ENCODE measurements around the gene C1QA. TPM values are rescaled to one million over a fixed set of nuclear protein-coding genes. Genes with fewer than 3 reads are reported as not detected.

The C1QA gene
- total and polyA plus RNA-seq, 2 of the 13 experiments (the other 11 are each of a cell fraction or from before 2014, with no cell fraction given): not detected

DNA sequence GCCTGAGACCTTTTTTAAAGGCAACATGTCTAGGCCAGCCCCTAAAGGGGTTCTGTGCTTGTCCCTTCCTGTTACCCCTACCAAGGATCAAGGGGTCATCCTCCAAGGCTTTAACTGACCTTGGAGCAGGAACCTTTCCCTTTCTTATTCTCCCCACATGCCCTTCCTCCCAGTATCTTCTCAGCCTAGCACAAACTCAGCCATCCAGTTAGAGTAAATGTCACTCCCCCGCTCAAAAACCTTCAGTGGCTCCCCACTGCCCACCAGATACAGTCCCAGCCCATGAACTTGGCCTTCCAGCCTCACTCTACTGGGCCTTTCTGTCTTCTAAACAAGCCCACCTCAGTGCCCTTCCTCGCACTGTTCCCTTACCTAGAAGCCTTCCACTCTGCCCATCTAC is 25.5 kb downstream of the C1QA start (continued):
- TF ChIP-seq NFATC3 (CRISPR knock-in tag; IDR thresholded peaks at IDR 0.05) (no peak), CHD4 (IDR thresholded peaks at IDR 0.05; ENCODE audit: borderline replicate concordance, low read length) (no peak), NFRKB (IDR thresholded peaks at IDR 0.05) (no peak), ATF7-NPFF (CRISPR knock-in tag; IDR thresholded peaks at IDR 0.05; ENCODE audit: low read depth) (no peak)

DNA sequence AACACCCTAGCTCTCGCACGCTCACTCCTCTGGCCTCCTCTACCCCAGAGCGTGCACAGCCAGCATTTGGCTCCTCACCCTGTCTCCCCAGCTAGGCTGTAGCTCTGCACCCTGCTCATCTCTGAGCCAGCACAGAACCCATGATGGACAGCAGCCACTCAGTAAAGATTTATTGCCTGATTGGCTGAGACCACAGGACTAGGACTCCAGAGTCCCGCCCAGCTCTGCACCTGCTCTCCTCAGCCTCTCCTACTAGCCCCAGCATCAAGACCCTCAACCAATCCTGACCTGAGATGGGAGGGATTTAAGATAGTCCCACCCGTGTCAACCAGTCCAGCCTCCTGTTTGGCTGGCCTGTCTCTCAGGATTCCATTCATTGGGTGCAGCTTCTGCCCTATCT is 25.9 kb downstream of the C1QA start:
- H3K4me2 ChIP-seq (ENCODE audit: low read depth, low read length): no peak overlapping the region
- POLR2A ChIA-PET: no interaction called here
- no peaks in the 10 kb centered on the region for H3K9me3 ChIP-seq (ENCODE audit: low read length)
- H3K79me2 ChIP-seq (ENCODE audit: insufficient read depth, low read length): no peaks in the 10 kb centered on the region
- no peaks in the 10 kb centered on the region; a peak in 3 of 5 replicates for H3K27me3 ChIP-seq (ENCODE audit: control insufficient read depth in 1 of 2, insufficient read depth in 2 of 2, low read length in 2 of 2)
- 65% methylated on average over 4 of the region's 5 CpGs for whole genome bisulfite sequencing (ENCODE audit: low lambda C conversion rate)
- BruUV-seq (replicated peaks): no TSS peak
- no peak overlapping the region for H3K9ac ChIP-seq (ENCODE audit: insufficient read depth, low read depth, low read length)
- H2AFZ ChIP-seq (ENCODE audit: low read length): no peak overlapping the region
- H4K20me1 ChIP-seq (ENCODE audit: insufficient read depth, low read length): no peaks in the 10 kb centered on the region
- DNase-seq (ENCODE audit: low spot score) (no peak), FAIRE-seq (no peak), ATAC-seq (peak; percentile 75)
- intact Hi-C loops (cut with micrococcal nuclease; ENCODE audit: unreplicated experiment): no loop called here
- no peak overlapping the region for H3K27ac ChIP-seq (ENCODE audit: extremely low read length, insufficient read depth, low read length)
- no peaks in the 10 kb centered on the region for H3K4me1 ChIP-seq (ENCODE audit: insufficient read depth, low read length)
- CTCF ChIA-PET (ENCODE audit: low intra/inter-chr PET ratio, low total read pairs): no interaction called here
- in situ Hi-C loops (cut with HindIII; ENCODE audit: extremely low pct_ligation_motif_present, low pct_unique_long_range_greater_than_20kb): no loop called here
- no peak for TF ChIP-seq ZBTB8A (CRISPR knock-in tag; IDR thresholded peaks at IDR 0.05; ENCODE audit: borderline replicate concordance, low read depth)
- peak; percentile 67 for TF ChIP-seq NFYC (CRISPR knock-in tag; IDR thresholded peaks at IDR 0.05)
- TF ChIP-seq ARHGAP35 (CRISPR knock-in tag; IDR thresholded peaks at IDR 0.05; ENCODE audit: borderline replicate concordance): no peak
- TF ChIP-seq NFYB (CRISPR knock-in tag; IDR thresholded peaks at IDR 0.05): peak; percentile 65
- no peak for TF ChIP-seq ZBTB7A (CRISPR knock-in tag; IDR thresholded peaks at IDR 0.05)
- no peak for TF ChIP-seq ZNF782 (CRISPR knock-in tag; IDR thresholded peaks at IDR 0.05; ENCODE audit: borderline replicate concordance)
- no peak for TF ChIP-seq NR2F2 (IDR thresholded peaks at IDR 0.05; ENCODE audit: borderline replicate concordance, low read depth)
- no peak overlapping the region for H3K4me3 ChIP-seq (replicated peaks in 1 of 3; ENCODE audit: insufficient read depth in 1 of 3, low read depth in 2 of 3, low read length in 3 of 3)
- H3K36me3 ChIP-seq (replicated peaks in 1 of 2; ENCODE audit: control insufficient read depth in 1 of 2, insufficient read depth in 2 of 2, low read length in 2 of 2): no peaks in the 10 kb centered on the region

All from HepG2 (cell line).